HG03442 (cell line): ENCODE data around the gene CAMK2N2.
"Not testable (repeated sequence)": the region's sequence is repeated elsewhere in the genome, so short reads cannot be mapped to it uniquely, and the experiment has no call there.

ENCODE experiments used
- ATAC-seq: cut with Tn5 transposase; IDR thresholded peaks from one replicate; pipeline ENCODE4 v1.9.1; 2021; ENCODE audit warnings: mild to moderate bottlenecking, moderate library complexity; ENCODE audit not compliant: unreplicated experiment

Gene CAMK2N2

GRCh38 chr3:184275381-184275701, 14.0 kb upstream of the CAMK2N2 start:
- no peak for ATAC-seq

- no peak for ATAC-seq
Observed at GRCh38 chr3:184272269-184272668, 10.9 kb upstream of the CAMK2N2 start.

GRCh38 chr3:184267249-184267648, 5.9 kb upstream of the CAMK2N2 start:
- not testable (repeated sequence) for ATAC-seq

- no peak for ATAC-seq
Observed at GRCh38 chr3:184262764-184263179, 1.4 kb upstream of the CAMK2N2 start.

GRCh38 chr3:184261854-184262763, 756 bp upstream of the CAMK2N2 start:
- no peak for ATAC-seq

- no peak for ATAC-seq
Observed at GRCh38 chr3:184260724-184261269, 556 bp downstream of the CAMK2N2 start.

- ATAC-seq, result no peak
Observed at GRCh38 chr3:184259878-184260723, 1.3 kb downstream of the CAMK2N2 start.

- no peak for ATAC-seq
Observed at GRCh38 chr3:184259396-184259877, 1.9 kb downstream of the CAMK2N2 start.

GRCh38 chr3:184258926-184259325, 2.4 kb downstream of the CAMK2N2 start:
- ATAC-seq, result no peak

- no peak for ATAC-seq
Observed at GRCh38 chr3:184257083-184257915, 4.1 kb downstream of the CAMK2N2 start.

- no peak for ATAC-seq
Observed at GRCh38 chr3:184255291-184256039, 5.9 kb downstream of the CAMK2N2 start.

GRCh38 chr3:184250167-184250828, 11.1 kb downstream of the CAMK2N2 start:
- ATAC-seq, result peak; percentile 53

- peak; percentile 86 for ATAC-seq
Observed at GRCh38 chr3:184249412-184250166, 11.8 kb downstream of the CAMK2N2 start, which contains the start of gene EEF1AKMT4. Gene EEF1AKMT4, plus strand, starts transcription at chr3:184249672. Its CDS starts 23 bp downstream, at chr3:184249695.

GRCh38 chr3:184248454-184249411, 12.6 kb downstream of the CAMK2N2 start, which contains the start of gene ALG3:
Gene ALG3, minus strand, starts transcription at chr3:184248962. Its CDS starts 22 bp downstream, at chr3:184248940.
- ATAC-seq, result peak; percentile 42

GRCh38 chr3:184242297-184242685, 19.1 kb downstream of the CAMK2N2 start:
- no peak for ATAC-seq

GRCh38 chr3:184241447-184242296, 19.7 kb downstream of the CAMK2N2 start:
- ATAC-seq, result no peak
